RPMI7951 (cell line): Measurements from ENCODE around the gene PCID2. TPM values are rescaled to one million over a fixed set of nuclear protein-coding genes. Genes with fewer than 3 reads are reported as not detected.

Source experiments
- DNase-seq: peaks from one replicate; pipeline ENCODE4 v3.0.0-alpha.2; 2012; ENCODE audit warnings: low read depth
- total RNA-seq: library from RNA; depleted of rRNA; stranded (reverse); fragments of >200 nt; shearing (Covaris generic); gene quantifications from 2 replicates; pipeline ENCODE4 v1.2.3, GENCODE V29; 2014

PCID2 gene
- total RNA-seq, 1 experiment from 2014 or later, result 55.3 TPM

DNA sequence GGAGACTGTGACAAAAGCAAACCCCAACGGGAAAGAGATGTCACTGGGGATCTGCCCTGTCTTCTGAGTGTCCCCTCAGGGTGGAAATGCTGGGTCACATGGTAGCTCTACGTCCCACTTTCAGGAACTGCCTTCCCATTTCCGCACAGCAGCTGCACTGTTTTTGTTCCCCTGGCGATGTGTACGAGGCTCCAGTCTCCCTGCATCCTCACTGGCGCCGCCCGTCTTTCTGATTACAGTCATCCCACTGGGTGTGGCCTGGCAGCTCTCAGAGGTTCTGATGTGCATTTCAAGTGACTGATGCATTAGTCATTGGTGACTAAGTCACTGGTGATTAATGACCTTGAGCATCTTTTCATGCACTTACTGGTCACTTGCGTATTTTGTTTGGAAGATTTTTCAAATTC lies 21.2 kb downstream of the PCID2 start:
- peak; percentile 99 for DNase-seq

- DNase-seq, result peak; percentile 33
Observed at GRCh38 chr13:113186061-113186900, 22.2 kb downstream of the PCID2 start.

DNA sequence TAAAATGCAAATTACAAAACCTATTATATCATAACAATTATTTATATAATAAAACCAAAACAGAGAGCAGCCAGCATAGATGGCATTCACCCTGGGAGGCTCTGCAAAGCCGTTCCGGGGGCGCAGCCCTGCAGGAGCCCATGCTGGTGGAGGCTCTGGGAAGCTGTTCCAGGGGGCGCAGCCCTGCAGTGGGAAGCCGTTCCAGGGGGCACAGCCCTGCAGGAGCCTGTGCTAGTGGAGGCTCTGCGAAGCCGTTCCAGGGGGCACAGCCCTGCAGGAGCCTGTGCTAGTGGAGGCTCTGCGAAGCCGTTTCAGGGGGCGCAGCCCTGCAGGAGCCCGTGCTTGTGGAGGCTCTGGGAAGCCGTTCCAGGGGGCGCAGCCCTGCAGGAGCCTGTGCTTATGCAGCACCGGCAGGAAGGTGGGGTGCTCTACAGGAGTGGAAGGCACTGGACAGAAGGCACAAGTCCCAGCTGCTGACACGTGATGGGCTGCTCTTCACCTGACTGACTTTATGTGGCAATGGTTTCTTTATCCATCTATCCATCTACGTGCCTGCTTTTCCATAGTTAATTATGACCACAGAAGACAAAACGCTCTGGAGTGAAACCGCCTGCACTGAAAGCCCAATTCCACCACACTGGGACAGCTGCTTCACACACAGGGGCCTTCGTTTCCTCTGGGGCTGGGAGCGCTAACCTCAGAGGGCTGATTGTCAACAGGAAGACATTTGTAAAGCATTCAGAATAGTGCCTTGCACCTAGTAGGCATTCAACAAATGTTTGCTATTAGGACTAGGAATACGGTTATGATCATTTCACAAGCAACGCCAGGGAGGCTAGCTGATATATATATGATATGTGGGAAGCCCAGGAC lies 23.7 kb downstream of the PCID2 start:
- DNase-seq, result no peak

DNA sequence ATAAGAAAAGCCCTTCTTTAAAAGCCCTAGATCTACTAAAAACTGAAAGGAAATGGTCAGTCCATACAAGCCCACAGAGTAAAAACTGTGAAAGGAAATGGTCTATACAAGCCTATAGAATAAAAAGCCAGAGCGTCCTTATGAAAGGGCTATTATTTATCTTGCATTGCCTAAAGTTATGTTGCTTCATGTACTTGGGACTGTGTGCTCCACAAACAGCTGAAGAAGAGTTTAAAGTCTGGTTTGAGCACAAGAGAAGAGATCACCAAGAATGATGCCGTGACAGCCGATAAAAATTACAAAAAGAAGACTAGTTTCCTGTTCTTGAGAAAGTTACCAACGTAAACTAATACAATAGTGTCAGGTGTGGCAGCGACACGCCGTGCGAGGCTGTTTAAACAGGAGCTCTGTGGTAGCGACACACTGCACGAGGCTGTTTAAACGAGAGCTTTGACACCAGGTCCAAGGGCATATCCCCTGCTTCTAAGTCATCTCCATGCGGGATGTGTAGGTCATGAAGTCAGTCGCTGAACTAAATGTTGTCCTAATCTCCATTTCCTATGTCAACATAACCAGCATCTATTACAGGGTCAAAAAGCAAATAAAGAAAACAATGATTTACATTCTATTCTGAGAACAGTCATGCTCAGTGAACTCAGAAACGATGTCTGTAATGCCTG lies 24.9 kb downstream of the PCID2 start:
- DNase-seq, result no peak

- peak; percentile 13 for DNase-seq
Observed at GRCh38 chr13:113182046-113182445, 26.4 kb downstream of the PCID2 start.

DNA sequence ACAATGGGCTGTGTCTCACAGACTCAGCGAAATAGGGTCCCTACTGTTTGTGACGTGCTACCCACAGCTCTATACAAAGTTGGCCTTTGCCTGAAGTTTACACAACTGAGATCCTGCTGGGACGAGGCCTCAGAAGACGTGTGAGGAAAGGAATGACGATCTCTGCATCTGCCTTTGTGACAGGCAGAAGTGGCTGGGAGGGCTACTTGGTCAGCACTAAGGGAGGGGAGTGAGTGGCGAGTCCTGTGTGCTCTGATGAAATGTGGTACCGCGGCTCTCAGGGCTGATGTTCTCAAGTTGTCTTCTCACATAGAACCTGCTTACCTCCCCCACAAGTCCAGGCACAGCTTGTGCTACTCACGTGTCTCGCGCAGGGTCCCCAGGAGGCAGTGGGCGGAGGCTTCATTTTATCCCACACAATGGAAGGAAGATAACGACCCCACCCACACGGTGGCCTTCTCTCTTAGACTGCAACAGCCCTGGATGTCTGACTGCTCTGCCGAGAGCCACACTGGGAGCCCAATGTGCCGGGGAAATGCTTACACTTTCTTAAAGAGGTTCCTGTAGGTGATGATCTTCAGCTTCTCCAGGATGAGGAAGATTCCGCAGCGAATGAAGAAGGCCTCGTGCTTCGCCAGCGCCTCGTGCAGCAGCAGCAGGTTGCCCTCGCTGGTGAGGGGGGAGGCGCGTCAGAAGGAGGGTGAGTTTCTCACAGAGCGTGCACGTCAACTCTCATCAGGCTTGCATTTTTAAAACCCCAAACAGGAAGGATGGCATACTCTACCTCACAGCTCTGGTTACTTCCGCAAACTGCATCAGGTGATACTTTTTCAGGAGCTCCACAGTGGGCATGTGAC lies 28.9 kb downstream of the PCID2 start:
- DNase-seq, result no peak

- DNase-seq, result no peak
Observed at GRCh38 chr13:113178896-113179167, 29.6 kb downstream of the PCID2 start.

GRCh38 chr13:113178070-113178895 lies 30.2 kb downstream of the PCID2 start:
- peak; percentile 91 for DNase-seq

DNA sequence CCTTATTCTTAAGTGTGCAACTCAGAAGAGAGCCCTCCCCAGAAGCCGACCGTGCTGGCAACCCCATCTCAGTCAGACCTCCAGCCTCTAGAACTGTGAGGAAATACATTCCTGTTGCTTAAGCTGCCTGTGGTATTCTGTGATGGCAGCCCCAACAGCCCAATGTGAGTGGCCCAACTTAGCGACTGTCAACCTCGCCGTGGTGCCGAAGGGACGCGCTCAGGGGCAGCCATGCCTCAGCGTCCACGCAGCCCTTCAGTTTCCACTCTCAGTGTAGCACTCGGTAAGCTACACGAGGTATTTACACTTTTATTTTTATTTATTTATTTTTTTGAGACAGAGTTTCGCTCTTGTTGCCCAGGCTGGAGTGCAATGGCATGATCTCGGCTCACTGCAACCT lies 31.6 kb downstream of the PCID2 start:
- no peak for DNase-seq

GRCh38 chr13:113176280-113176679 lies 32.2 kb downstream of the PCID2 start:
- no peak for DNase-seq

DNA sequence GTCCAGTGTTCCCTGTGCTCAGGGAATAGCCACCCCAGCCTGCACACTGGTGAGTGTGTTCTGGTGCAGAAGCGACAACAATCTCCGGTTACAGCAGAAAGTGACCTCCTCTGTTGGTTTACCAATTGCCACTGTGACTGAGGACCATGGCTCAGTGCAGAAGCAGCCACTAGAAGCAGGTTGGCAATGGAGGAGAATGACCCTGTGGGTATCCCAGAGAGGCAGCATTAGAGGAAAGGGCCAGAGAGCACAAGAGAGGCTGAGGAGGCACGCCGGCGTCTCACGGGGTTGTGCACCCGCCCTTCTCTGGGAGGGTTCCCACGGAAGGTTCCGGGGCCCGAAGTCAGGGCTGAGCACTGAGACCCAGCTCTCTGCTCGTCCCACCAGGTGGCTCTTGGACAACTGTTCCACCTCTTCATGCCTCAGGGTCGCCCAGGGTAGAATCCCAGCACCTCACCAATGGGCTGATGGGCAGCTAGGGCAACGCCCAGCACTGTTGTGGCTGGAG lies 36.0 kb downstream of the PCID2 start:
- no peak for DNase-seq

GRCh38 chr13:113171250-113172125 lies 37.0 kb downstream of the PCID2 start:
- no peak for DNase-seq

DNA sequence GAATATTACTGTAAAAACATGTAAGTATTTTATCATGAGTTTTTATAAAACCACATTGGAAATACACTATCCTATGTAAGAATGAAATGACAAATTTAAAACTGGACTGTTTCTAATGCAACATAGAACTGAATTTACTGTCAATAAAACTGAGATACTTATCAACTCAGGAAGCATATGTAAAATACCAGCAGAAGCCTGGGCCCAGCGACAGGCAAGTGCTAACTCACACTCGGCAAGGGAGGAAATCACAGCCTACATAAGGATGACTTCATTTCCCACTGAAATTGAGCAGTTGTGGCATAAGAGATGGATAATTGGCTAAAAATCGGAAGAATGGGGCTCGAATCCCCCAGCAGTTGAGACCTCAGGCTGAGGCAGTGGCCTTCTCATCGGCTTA lies 38.0 kb downstream of the PCID2 start:
- no peak for DNase-seq

- no peak for DNase-seq
Observed at GRCh38 chr13:113169277-113170272, 38.9 kb downstream of the PCID2 start.

- DNase-seq, result no peak
Observed at GRCh38 chr13:113168211-113168610, 40.3 kb downstream of the PCID2 start.

- no peak for DNase-seq
Observed at GRCh38 chr13:113167575-113167974, 40.9 kb downstream of the PCID2 start.

- DNase-seq, result no peak
Observed at GRCh38 chr13:113167155-113167554, 41.3 kb downstream of the PCID2 start.

- DNase-seq, result no peak
Observed at GRCh38 chr13:113166681-113167080, 41.8 kb downstream of the PCID2 start.
